IMR-90 (cell line): ENCODE measurements around the gene PRKCA.

Experiments used
- BHLHE40 ChIP-seq: fragments of 150-350 bp; IDR thresholded peaks from 2 replicates; pipeline ENCODE4 v1.6.1; 2016; ENCODE audit warnings: mild to moderate bottlenecking, low read depth, low read length
- CEBPB ChIP-seq: IDR thresholded peaks from 2 replicates; pipeline ENCODE4 v1.6.1; 2012; ENCODE audit warnings: low read depth, low read length, improper control_type of control experiment
- CTCF ChIP-seq: conservative IDR thresholded peaks from 2 replicates; pipeline ENCODE4 v1.5.1; 2012; ENCODE audit warnings: mild to moderate bottlenecking, low read depth, low read length, improper control_type of control experiment
- ELK1 ChIP-seq: fragments of 150-350 bp; IDR thresholded peaks from 2 replicates; pipeline ENCODE4 v1.6.1; 2016; ENCODE audit warnings: low read depth, mild to moderate bottlenecking, low read length, moderate library complexity, borderline replicate concordance
- MAFK ChIP-seq: IDR thresholded peaks from 2 replicates; pipeline ENCODE4 v1.6.1; 2012; ENCODE audit warnings: low read depth, low read length, improper control_type of control experiment
- MXI1 ChIP-seq: IDR thresholded peaks from 2 replicates; pipeline ENCODE4 v1.6.1; 2012; ENCODE audit warnings: low read depth, mild to moderate bottlenecking, low read length, moderate library complexity, borderline replicate concordance
- NFE2L2 ChIP-seq: fragments of 150-350 bp; IDR thresholded peaks from 2 replicates; pipeline ENCODE4 v1.6.1; 2016; ENCODE audit warnings: low read depth, mild to moderate bottlenecking, low read length
- POLR2A ChIP-seq: IDR thresholded peaks from 2 replicates; pipeline ENCODE4 v1.6.1; 2012; ENCODE audit warnings: mild to moderate bottlenecking, low read depth, low read length
- RAD21 ChIP-seq: IDR thresholded peaks from 2 replicates; pipeline ENCODE4 v1.6.1; 2012; ENCODE audit warnings: low read length, improper control_type of control experiment
- RCOR1 ChIP-seq: IDR thresholded peaks from 2 replicates; pipeline ENCODE4 v1.6.1; 2012; ENCODE audit warnings: mild to moderate bottlenecking, low read length, improper control_type of control experiment; ENCODE audit not compliant: insufficient replicate concordance
- RFX5 ChIP-seq: IDR thresholded peaks from 2 replicates; pipeline ENCODE4 v1.8.0; 2012; ENCODE audit warnings: low read depth, mild to moderate bottlenecking, low read length, moderate library complexity
- SMC3 ChIP-seq: fragments of 150-350 bp; IDR thresholded peaks from 2 replicates; pipeline ENCODE4 v1.6.1; 2016; ENCODE audit warnings: low read depth, mild to moderate bottlenecking, antibody characterized with exemption, low read length, moderate library complexity
- USF2 ChIP-seq: fragments of 150-350 bp; IDR thresholded peaks from 2 replicates; pipeline ENCODE4 v1.6.1; 2017; ENCODE audit warnings: mild to moderate bottlenecking, antibody characterized with exemption, low read length, low read depth

- TF ChIP-seq POLR2A (no peak), CTCF (0 out of 2 replicates have a peak, but pooled peaks have one; percentile 11), NFE2L2 (no peak), MXI1 (no peak), RCOR1 (no peak), RAD21 (no peak), CEBPB (no peak), USF2 (no peak), SMC3 (no peak), MAFK (no peak), ELK1 (no peak), BHLHE40 (no peak), RFX5 (no peak)
Observed at GRCh38 chr17:66310528-66311148, 8.2 kb downstream of the PRKCA start.
